ENCODE results near the gene NVL.

NVL gene

GRCh38 chr1:224182057-224182865 is 147.7 kb downstream of the NVL start:
- peak; percentile 77 for TF ChIP-seq CEBPB (IDR thresholded peaks at IDR 0.05)
- TF ChIP-seq TCF12 (IDR thresholded peaks at IDR 0.05; ENCODE audit: low read depth) = no peak
- TF ChIP-seq MAX (IDR thresholded peaks at IDR 0.05) = no peak

- TF ChIP-seq YY1 (IDR thresholded peaks at IDR 0.05; ENCODE audit: low read depth) (no peak), TAF1 (IDR thresholded peaks at IDR 0.05; ENCODE audit: low read depth) (no peak), MAX (IDR thresholded peaks at IDR 0.05) (no peak), EGR1 (IDR thresholded peaks at IDR 0.05) (no peak), RAD21 (IDR thresholded peaks at IDR 0.05; ENCODE audit: low read depth) (no peak), CEBPB (IDR thresholded peaks at IDR 0.05) (no peak), NFIC (IDR thresholded peaks at IDR 0.05) (no peak), TCF12 (IDR thresholded peaks at IDR 0.05; ENCODE audit: low read depth) (no peak), TEAD4 (IDR thresholded peaks at IDR 0.05) (no peak), FOXM1 (IDR thresholded peaks at IDR 0.05; ENCODE audit: borderline replicate concordance, low read depth) (no peak), EP300 (IDR thresholded peaks at IDR 0.05; ENCODE audit: borderline replicate concordance) (no peak), REST (IDR thresholded peaks at IDR 0.05; ENCODE audit: low read depth) (no peak), USF1 (IDR thresholded peaks at IDR 0.05) (no peak), CREB1 (IDR thresholded peaks at IDR 0.05; ENCODE audit: low read depth) (no peak)
These were observed 148.5 kb downstream of the NVL start for GRCh38 chr1:224181453-224181810.

- no peak for TF ChIP-seq EGR1 (IDR thresholded peaks at IDR 0.05)
- TF ChIP-seq RAD21 (IDR thresholded peaks at IDR 0.05; ENCODE audit: low read depth) = no peak
- TF ChIP-seq TEAD4 (IDR thresholded peaks at IDR 0.05) = no peak
- TF ChIP-seq YY1 (IDR thresholded peaks at IDR 0.05; ENCODE audit: low read depth) = no peak
- no peak for TF ChIP-seq NFIC (IDR thresholded peaks at IDR 0.05)
- no peak for TF ChIP-seq TAF1 (IDR thresholded peaks at IDR 0.05; ENCODE audit: low read depth)
These were observed 149.1 kb downstream of the NVL start for GRCh38 chr1:224180783-224181452.

GRCh38 chr1:224178894-224179293 is 151.1 kb downstream of the NVL start:
- no peak for TF ChIP-seq TAF1 (IDR thresholded peaks at IDR 0.05; ENCODE audit: low read depth)
- TF ChIP-seq TCF12 (IDR thresholded peaks at IDR 0.05; ENCODE audit: low read depth) = no peak
- TF ChIP-seq YY1 (IDR thresholded peaks at IDR 0.05; ENCODE audit: low read depth) = no peak
- no peak for TF ChIP-seq CREB1 (IDR thresholded peaks at IDR 0.05; ENCODE audit: low read depth)
- TF ChIP-seq EP300 (IDR thresholded peaks at IDR 0.05; ENCODE audit: borderline replicate concordance) = no peak
- TF ChIP-seq REST (IDR thresholded peaks at IDR 0.05; ENCODE audit: low read depth) = no peak
- no peak for TF ChIP-seq USF1 (IDR thresholded peaks at IDR 0.05)
- no peak for TF ChIP-seq ZBTB7A (IDR thresholded peaks at IDR 0.05; ENCODE audit: low read depth)
- TF ChIP-seq EGR1 (IDR thresholded peaks at IDR 0.05) = no peak
- no peak for TF ChIP-seq FOXM1 (IDR thresholded peaks at IDR 0.05; ENCODE audit: borderline replicate concordance, low read depth)
- no peak for TF ChIP-seq NFIC (IDR thresholded peaks at IDR 0.05)
- no peak for TF ChIP-seq MAX (IDR thresholded peaks at IDR 0.05)
- TF ChIP-seq CEBPB (IDR thresholded peaks at IDR 0.05) = no peak
- no peak for TF ChIP-seq RAD21 (IDR thresholded peaks at IDR 0.05; ENCODE audit: low read depth)
- TF ChIP-seq TEAD4 (IDR thresholded peaks at IDR 0.05) = no peak

- TF ChIP-seq MAX (IDR thresholded peaks at IDR 0.05) (no peak), EGR1 (IDR thresholded peaks at IDR 0.05) (no peak), USF1 (IDR thresholded peaks at IDR 0.05) (no peak), FOXM1 (IDR thresholded peaks at IDR 0.05; ENCODE audit: borderline replicate concordance, low read depth) (no peak), CREB1 (IDR thresholded peaks at IDR 0.05; ENCODE audit: low read depth) (no peak)
These were observed 152.5 kb downstream of the NVL start for GRCh38 chr1:224177356-224177999.

All from Ishikawa (cell line).